Testis (tissue), 2 donors: ENCODE measurements around the gene TSPAN32.

ENCODE experiments used
- CTCF ChIP-seq, 3 experiments: fragments of 450-650 bp in 2 of 3; fragments of 200-600 bp in 1 of 3; sonication (generic) in 1 of 3; IDR thresholded peaks; one replicate each; pipeline ENCODE4 v1.5.1; 2016 to 2019; ENCODE audit warnings: antibody characterized with exemption in 3 of 3, mild to moderate bottlenecking in 2 of 3, moderate library complexity in 1 of 3
- POLR2A ChIP-seq: fragments of 450-650 bp; IDR thresholded peaks from one replicate; pipeline ENCODE4 v1.6.1; 2017; ENCODE audit warnings: antibody characterized with exemption, mild to moderate bottlenecking, moderate library complexity

- TF ChIP-seq CTCF (IDR thresholded peaks at IDR 0.05) (no peak), POLR2A (no peak)
Measured at GRCh38 chr11:2317354-2318050, 15.7 kb downstream of the TSPAN32 start.
